Spleen (tissue), 11 donors: Measurements from ENCODE around the gene GREB1. TPM values are rescaled to one million over a fixed set of nuclear protein-coding genes. Genes with fewer than 3 reads are reported as not detected.
A peak's percentile ranks its signal among the peaks of the same experiment; 100 is the strongest.

ENCODE experiments used
- DNase-seq: peaks from one replicate; pipeline ENCODE4 v3.0.0-alpha.2; 2020
- H3K27ac ChIP-seq, 8 donors: fragments of 200-600 bp; sonication (generic) in 7 of 8; 1 replicate in 4 of 8; 2 replicates in 4 of 8; pipeline versions ENCODE4 v1.5.0 to v1.8.0; 2016 to 2021; ENCODE audit warnings: inconsistent platforms in 4 of 8, mild to moderate bottlenecking in 4 of 8, moderate library complexity in 1 of 8
- H3K27me3 ChIP-seq, 7 donors: fragments of 200-600 bp; sonication (generic) in 6 of 7; replicated peaks in 1 of 7; 1 replicate in 4 of 7; 2 replicates in 3 of 7; pipeline versions ENCODE4 v1.5.0 to v1.8.0; 2016 to 2021; ENCODE audit warnings: inconsistent platforms in 3 of 7, mild to moderate bottlenecking in 1 of 7
- H3K36me3 ChIP-seq, 6 donors: fragments of 200-600 bp; sonication (generic) in 5 of 6; 1 replicate in 4 of 6; 2 replicates in 2 of 6; pipeline versions ENCODE4 v1.5.0 to v1.8.0; 2016 to 2021; ENCODE audit warnings: inconsistent platforms in 2 of 6
- H3K4me1 ChIP-seq, 6 donors: fragments of 200-600 bp; sonication (generic) in 5 of 6; 1 replicate in 3 of 6; 2 replicates in 3 of 6; pipeline versions ENCODE4 v1.5.0 to v1.8.0; 2016 to 2021; ENCODE audit warnings: inconsistent platforms in 3 of 6
- H3K4me3 ChIP-seq, 8 donors: fragments of 200-600 bp; sonication (generic) in 7 of 8; 1 replicate in 4 of 8; 2 replicates in 4 of 8; pipeline versions ENCODE4 v1.5.0 to v1.8.0; 2016 to 2021; ENCODE audit warnings: inconsistent platforms in 4 of 8, mild to moderate bottlenecking in 4 of 8, moderate library complexity in 2 of 8
- H3K9me3 ChIP-seq, 8 donors: fragments of 200-600 bp; sonication (generic) in 7 of 8; 1 replicate in 4 of 8; 2 replicates in 4 of 8; pipeline versions ENCODE4 v1.5.0 to v1.8.0; 2016 to 2021; ENCODE audit warnings: inconsistent platforms in 4 of 8
- POLR2A ChIP-seq, 3 donors: fragments of 450-650 bp; IDR thresholded peaks; one replicate each; pipeline ENCODE4 v1.5.1; 2017; ENCODE audit warnings: antibody characterized with exemption in 3 of 3, mild to moderate bottlenecking in 1 of 3
- POLR2AphosphoS5 ChIP-seq, 3 donors: sonication (generic); formaldehyde crosslinking; IDR thresholded peaks; one replicate each; pipeline ENCODE4 v1.5.1; 2017; ENCODE audit warnings: antibody characterized with exemption in 3 of 3
- WGBS, 5 donors: extraction: QIAGEN DNeasy Blood & Tissue Kit in 3 of 5; methylation state at CpG; one replicate each; pipeline versions ENCODE4 v1.1.5 to v1.1.7; 2013 to 2018; 5-methylcytosine and 5-hydroxymethylcytosine counted together
- intact Hi-C: fragments of 100-400 bp; cut with DNase I; formaldehyde crosslinking; loops from one replicate; pipeline ENCODE4 v1.15.0; 2023; ENCODE audit warnings: low total_unique reads
- polyA plus RNA-seq, 3 donors: library from polyadenylated mRNA; stranded (reverse); fragments of 200-250 nt; gene quantifications; one replicate each; pipeline ENCODE4 v1.2.1, GENCODE V29; 2013
- total RNA-seq, 7 donors: library from RNA; depleted of rRNA in 3 of 7; stranded (reverse); fragments of >200 nt in 3 of 7; fragmentation: NEBNext Ultra II Directional in 4 of 7; extraction: Animal tissue kit (Norgen Biotek cat#: 25700) in 4 of 7; gene quantifications; one replicate each; pipeline versions ENCODE4 v1.1.0 to v1.2.1, GENCODE V29; 2016 to 2021
- TF ChIP-seq, protein P1 (sequence below), 11 experiments: fragments of 200-600 bp in 7 of 11; fragments of 450-650 bp in 4 of 11; sonication (generic) in 4 of 11; IDR thresholded peaks in 8 of 11; conservative IDR thresholded peaks in 3 of 11; 1 replicate in 7 of 11; 2 replicates in 4 of 11; pipeline versions ENCODE4 v1.4.0 to v1.8.0; 2016 to 2021; ENCODE audit warnings: antibody characterized with exemption in 11 of 11, inconsistent platforms in 4 of 11, mild to moderate bottlenecking in 1 of 11
- donor health status: healthy with polysubstance abuse.
- donor health status: DM: no; HTN: no; CAD: no; lungs with moderate emphysema.
- donor health status: DM: no; HTN: no; CAD: no.
- donor health status: Bipolar disorder and iron deficiency.
- donor health status: healthy.
- donor health status: DM: no; HTN: no; CAD: no.
- donor health status: DM: yes; HTN: yes; CAD: no.

GREB1 gene
- total and polyA plus RNA-seq, 10 donors, result 0.06 to 1.6 (median 0.51) TPM; not detected in 1

DNA sequence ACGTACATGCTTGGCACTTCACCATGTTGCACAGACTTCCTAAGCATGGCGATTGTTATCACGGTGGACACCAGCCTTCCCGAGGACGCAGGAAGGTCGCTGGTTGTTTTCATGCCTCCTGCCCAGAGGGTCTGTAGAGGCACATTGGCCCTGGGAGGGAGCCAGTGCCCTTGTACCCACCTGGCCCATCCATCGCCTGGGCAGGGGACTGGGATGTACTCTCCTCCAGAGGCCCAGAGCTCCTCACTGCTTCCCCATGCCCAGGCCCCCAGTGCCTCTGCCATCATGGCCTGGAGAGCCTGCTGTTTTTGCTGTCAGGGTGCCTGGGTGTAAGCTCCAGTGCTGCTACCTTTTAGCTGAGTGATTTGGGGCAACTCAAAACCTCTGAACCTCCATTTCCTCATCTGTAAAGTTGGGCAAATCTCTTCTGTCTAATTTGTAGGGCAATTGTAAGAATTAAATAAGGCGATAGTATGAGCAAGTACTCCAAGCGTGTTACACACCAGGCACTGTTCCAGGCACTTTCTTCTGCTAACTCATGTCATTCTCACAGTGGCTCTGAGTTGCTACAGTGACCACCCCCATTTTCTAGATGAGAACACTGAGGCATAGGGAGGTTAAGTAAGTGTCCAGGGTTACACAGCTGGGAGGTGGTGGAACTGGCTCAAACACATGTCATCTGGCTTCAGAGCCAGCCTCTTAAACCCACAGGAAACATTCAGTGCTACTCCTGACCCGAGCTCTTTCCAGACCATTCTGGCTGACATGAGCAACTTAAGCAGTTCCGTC lies 45.3 kb downstream of the GREB1 start:
- H3K9me3 ChIP-seq, result no peaks in the 10 kb centered on the region
- no peak overlapping the region for H3K4me3 ChIP-seq
- no peak for TF ChIP-seq POLR2AphosphoS5 (IDR thresholded peaks at IDR 0.05)
- TF ChIP-seq, protein P1, sequence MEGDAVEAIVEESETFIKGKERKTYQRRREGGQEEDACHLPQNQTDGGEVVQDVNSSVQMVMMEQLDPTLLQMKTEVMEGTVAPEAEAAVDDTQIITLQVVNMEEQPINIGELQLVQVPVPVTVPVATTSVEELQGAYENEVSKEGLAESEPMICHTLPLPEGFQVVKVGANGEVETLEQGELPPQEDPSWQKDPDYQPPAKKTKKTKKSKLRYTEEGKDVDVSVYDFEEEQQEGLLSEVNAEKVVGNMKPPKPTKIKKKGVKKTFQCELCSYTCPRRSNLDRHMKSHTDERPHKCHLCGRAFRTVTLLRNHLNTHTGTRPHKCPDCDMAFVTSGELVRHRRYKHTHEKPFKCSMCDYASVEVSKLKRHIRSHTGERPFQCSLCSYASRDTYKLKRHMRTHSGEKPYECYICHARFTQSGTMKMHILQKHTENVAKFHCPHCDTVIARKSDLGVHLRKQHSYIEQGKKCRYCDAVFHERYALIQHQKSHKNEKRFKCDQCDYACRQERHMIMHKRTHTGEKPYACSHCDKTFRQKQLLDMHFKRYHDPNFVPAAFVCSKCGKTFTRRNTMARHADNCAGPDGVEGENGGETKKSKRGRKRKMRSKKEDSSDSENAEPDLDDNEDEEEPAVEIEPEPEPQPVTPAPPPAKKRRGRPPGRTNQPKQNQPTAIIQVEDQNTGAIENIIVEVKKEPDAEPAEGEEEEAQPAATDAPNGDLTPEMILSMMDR (IDR thresholded peaks at IDR 0.05 in 8 of 11, conservative IDR thresholded peaks at IDR 0.05 in 3 of 11), result no peak
- no peaks in the 10 kb centered on the region for H3K4me1 ChIP-seq
- 79 to 95% (median 85%) methylated on average over 11 of the region's 11 CpGs for WGBS, 5 donors
- H3K27ac ChIP-seq, result no peak overlapping the region
- peaks cover 0 to 19% (median 0%) of the 10 kb centered on the region in 7 donors for H3K27me3 ChIP-seq
- peak; percentile 68 for DNase-seq
- intact Hi-C loops, result no loop called here
- no peaks in the 10 kb centered on the region for H3K36me3 ChIP-seq

DNA sequence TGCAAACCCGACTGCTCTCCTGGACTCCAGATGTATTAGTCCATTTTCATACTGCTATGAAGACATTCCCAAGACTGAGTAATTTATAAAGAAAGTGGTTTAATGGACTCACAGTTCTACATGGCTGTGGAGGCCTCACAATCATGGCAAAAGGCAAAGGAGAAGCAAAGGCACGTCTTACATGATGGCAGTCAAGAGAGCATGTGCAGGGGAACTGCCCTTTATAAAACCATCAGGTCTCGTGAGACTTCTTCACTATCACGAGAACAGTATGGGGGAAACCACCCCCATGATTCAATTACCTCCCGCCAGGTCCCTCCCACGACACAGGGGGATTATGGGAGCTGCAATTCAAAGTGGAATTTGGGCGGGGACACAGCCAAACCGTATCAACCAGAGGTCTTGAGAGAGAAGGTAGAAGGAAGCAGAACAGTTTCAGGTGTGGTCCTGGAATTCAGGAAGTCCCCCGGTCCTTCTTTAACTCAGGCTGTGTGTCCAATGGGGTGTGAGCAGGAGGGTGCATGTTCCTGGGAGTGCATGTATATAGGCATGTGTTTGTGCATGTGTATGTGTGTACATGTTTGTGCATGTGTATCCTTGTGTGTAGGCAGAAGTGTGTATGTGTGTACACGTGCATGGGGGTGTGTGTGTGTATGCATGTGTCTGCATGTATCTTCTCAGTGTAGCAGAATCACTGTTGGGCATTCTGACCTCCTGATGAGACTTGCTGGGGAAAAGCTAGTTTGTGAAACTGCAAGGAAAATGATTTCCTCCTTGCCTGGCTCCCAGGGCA lies 46.2 kb downstream of the GREB1 start:
- DNase-seq, result peak; percentile 39
- 72 to 83% (median 78%) methylated on average over 10 of the region's 10 CpGs for WGBS, 5 donors
- intact Hi-C loops, result loop anchor here (5.0 to 10.0 kb wide), 2 partner anchors 103 to 445 kb away; a partner anchor contains a TSS
- Histone ChIP-seq H3K9me3 (no peaks in the 10 kb centered on the region), H3K4me1 (no peaks in the 10 kb centered on the region), H3K36me3 (no peaks in the 10 kb centered on the region), H3K27me3 (peaks cover 0 to 25% (median 0%) of the 10 kb centered on the region in 7 donors), H3K27ac (no peak overlapping the region), H3K4me3 (no peak overlapping the region)
- no peak for TF ChIP-seq POLR2A (IDR thresholded peaks at IDR 0.05)
- TF ChIP-seq, protein P1 (IDR thresholded peaks at IDR 0.05 in 8 of 11, conservative IDR thresholded peaks at IDR 0.05 in 3 of 11), result no peak
- no peak for TF ChIP-seq POLR2AphosphoS5 (IDR thresholded peaks at IDR 0.05)

DNA sequence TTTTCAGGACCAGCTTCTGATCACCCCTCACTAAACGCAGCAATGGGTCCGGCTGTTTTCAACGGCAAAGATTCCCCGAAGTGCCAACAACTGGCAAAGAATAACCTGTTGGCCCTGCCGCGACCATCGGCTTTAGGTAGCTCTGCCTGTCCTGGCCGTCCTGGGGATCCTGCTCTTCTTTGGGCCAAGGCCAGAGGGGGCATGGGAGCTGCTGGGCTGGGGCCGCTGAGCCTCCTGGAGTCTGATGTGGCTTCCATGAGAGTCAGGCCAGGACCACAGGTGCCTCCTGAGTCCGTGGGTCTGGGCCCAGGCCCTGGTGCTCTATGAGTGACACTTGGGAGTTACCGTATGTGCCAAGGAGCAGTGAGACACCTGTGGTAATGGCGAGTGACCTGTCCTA lies 46.9 kb downstream of the GREB1 start:
- TF ChIP-seq POLR2AphosphoS5 (IDR thresholded peaks at IDR 0.05), result no peak
- no peak for TF ChIP-seq POLR2A (IDR thresholded peaks at IDR 0.05)
- TF ChIP-seq, protein P1 (IDR thresholded peaks at IDR 0.05 in 8 of 11, conservative IDR thresholded peaks at IDR 0.05 in 3 of 11), result no peak
- Histone ChIP-seq H3K27ac (no peak overlapping the region), H3K4me1 (no peaks in the 10 kb centered on the region), H3K36me3 (no peaks in the 10 kb centered on the region), H3K9me3 (no peaks in the 10 kb centered on the region), H3K27me3 (peaks cover 0 to 30% (median 0%) of the 10 kb centered on the region in 7 donors), H3K4me3 (no peak overlapping the region)
- DNase-seq, result no peak
- WGBS, 5 donors, result 89 to 95% (median 92%) methylated on average over 11 to 12 of the region's 12 CpGs
- intact Hi-C loops, result loop anchor here (5.0 to 10.0 kb wide), 2 partner anchors 103 to 446 kb away; a partner anchor contains a TSS
